ENCODE data around the gene MYB. TPM values are rescaled to one million over a fixed set of nuclear protein-coding genes. Genes with fewer than 3 reads are reported as not detected.
"Not testable (repeated sequence)": the region's sequence is repeated elsewhere in the genome, so short reads cannot be mapped to it uniquely, and the experiment has no call there.

MYB gene
- total and polyA plus RNA-seq, 9 donors, result 0.40 to 1.5 (median 1.1) TPM

GRCh38 chr6:135146162-135146934 is 34.8 kb upstream of the MYB start:
- no peaks in the 10 kb centered on the region for H3K9me3 ChIP-seq (replicated peaks; ENCODE audit: control insufficient read depth, low read depth, low read length)
- H3K4me3 ChIP-seq (ENCODE audit: low read length), result no peak overlapping the region
- no peak overlapping the region for H3K27ac ChIP-seq (ENCODE audit: low read length)
- DNase-seq, result no peak
- no peaks in the 10 kb centered on the region for H3K4me1 ChIP-seq (ENCODE audit: control insufficient read depth, insufficient read depth, low read length)
- no CpG with 5 or more reads among the region's 7 CpGs for WGBS (ENCODE audit: insufficient coverage)
- no peaks in the 10 kb centered on the region for H3K36me3 ChIP-seq (ENCODE audit: control insufficient read depth, insufficient read depth, low read length)
- H3K27me3 ChIP-seq (ENCODE audit: control insufficient read depth, insufficient read depth, low read length), result no peaks in the 10 kb centered on the region

- Histone ChIP-seq H3K4me1 (ENCODE audit: control insufficient read depth, insufficient read depth, low read length) (no peaks in the 10 kb centered on the region), H3K27me3 (ENCODE audit: control insufficient read depth, insufficient read depth, low read length) (no peaks in the 10 kb centered on the region), H3K36me3 (ENCODE audit: control insufficient read depth, insufficient read depth, low read length) (no peaks in the 10 kb centered on the region), H3K9me3 (replicated peaks; ENCODE audit: control insufficient read depth, low read depth, low read length) (no peaks in the 10 kb centered on the region), H3K4me3 (ENCODE audit: low read length) (no peak overlapping the region), H3K27ac (ENCODE audit: low read length) (no peak overlapping the region)
- DNase-seq, result no peak
- 83% methylated on average over 1 of the region's 5 CpGs for whole genome bisulfite sequencing (ENCODE audit: insufficient coverage)
These were observed 33.2 kb upstream of the MYB start for GRCh38 chr6:135147637-135148592.

GRCh38 chr6:135148889-135149288 is 32.2 kb upstream of the MYB start:
- no peaks in the 10 kb centered on the region for H3K36me3 ChIP-seq (ENCODE audit: control insufficient read depth, insufficient read depth, low read length)
- WGBS (ENCODE audit: insufficient coverage), result no CpG with 5 or more reads among the region's 3 CpGs

GRCh38 chr6:135149376-135149775 is 31.7 kb upstream of the MYB start:
- Histone ChIP-seq H3K27me3 (ENCODE audit: control insufficient read depth, insufficient read depth, low read length) (no peaks in the 10 kb centered on the region), H3K4me1 (ENCODE audit: control insufficient read depth, insufficient read depth, low read length) (no peaks in the 10 kb centered on the region), H3K36me3 (ENCODE audit: control insufficient read depth, insufficient read depth, low read length) (no peaks in the 10 kb centered on the region), H3K27ac (ENCODE audit: low read length) (no peak overlapping the region), H3K9me3 (replicated peaks; ENCODE audit: control insufficient read depth, low read depth, low read length) (no peaks in the 10 kb centered on the region), H3K4me3 (ENCODE audit: low read length) (no peak overlapping the region)
- no peak for DNase-seq
- WGBS (ENCODE audit: insufficient coverage), result no CpG with 5 or more reads among the region's 6 CpGs

More at GRCh38 chr6:135148889-135149288, 32.2 kb upstream of the MYB start:
- Histone ChIP-seq H3K9me3 (replicated peaks; ENCODE audit: control insufficient read depth, low read depth, low read length) (no peaks in the 10 kb centered on the region), H3K27me3 (ENCODE audit: control insufficient read depth, insufficient read depth, low read length) (no peaks in the 10 kb centered on the region), H3K4me3 (ENCODE audit: low read length) (no peak overlapping the region), H3K27ac (ENCODE audit: low read length) (no peak overlapping the region), H3K4me1 (ENCODE audit: control insufficient read depth, insufficient read depth, low read length) (no peaks in the 10 kb centered on the region)
- no peak for DNase-seq

- not testable (repeated sequence) for H3K4me3 ChIP-seq (ENCODE audit: low read length); H3K36me3 ChIP-seq (ENCODE audit: control insufficient read depth, insufficient read depth, low read length); DNase-seq; H3K9me3 ChIP-seq (replicated peaks; ENCODE audit: control insufficient read depth, low read depth, low read length); H3K27me3 ChIP-seq (ENCODE audit: control insufficient read depth, insufficient read depth, low read length); H3K4me1 ChIP-seq (ENCODE audit: control insufficient read depth, insufficient read depth, low read length); H3K27ac ChIP-seq (ENCODE audit: low read length)
- no CpG with 5 or more reads among the region's 2 CpGs for WGBS (ENCODE audit: insufficient coverage)
These were observed 30.6 kb upstream of the MYB start for GRCh38 chr6:135150481-135150880.

GRCh38 chr6:135154125-135154524 is 27.0 kb upstream of the MYB start:
- DNase-seq; H3K36me3 ChIP-seq (ENCODE audit: control insufficient read depth, insufficient read depth, low read length); H3K9me3 ChIP-seq (replicated peaks; ENCODE audit: control insufficient read depth, low read depth, low read length); H3K27ac ChIP-seq (ENCODE audit: low read length); H3K4me3 ChIP-seq (ENCODE audit: low read length); H3K27me3 ChIP-seq (ENCODE audit: control insufficient read depth, insufficient read depth, low read length); H3K4me1 ChIP-seq (ENCODE audit: control insufficient read depth, insufficient read depth, low read length): not testable (repeated sequence)
- WGBS (ENCODE audit: insufficient coverage), result no CpG with 5 or more reads among the region's 2 CpGs

GRCh38 chr6:135158397-135158796 is 22.7 kb upstream of the MYB start:
- no peaks in the 10 kb centered on the region for H3K27me3 ChIP-seq (ENCODE audit: control insufficient read depth, insufficient read depth, low read length)
- H3K36me3 ChIP-seq (ENCODE audit: control insufficient read depth, insufficient read depth, low read length), result no peaks in the 10 kb centered on the region
- no peak for DNase-seq
- no CpG with 5 or more reads among the region's 4 CpGs for WGBS (ENCODE audit: insufficient coverage)
- H3K27ac ChIP-seq (ENCODE audit: low read length), result no peak overlapping the region
- H3K9me3 ChIP-seq (replicated peaks; ENCODE audit: control insufficient read depth, low read depth, low read length), result no peaks in the 10 kb centered on the region
- no peak overlapping the region for H3K4me3 ChIP-seq (ENCODE audit: low read length)
- no peaks in the 10 kb centered on the region for H3K4me1 ChIP-seq (ENCODE audit: control insufficient read depth, insufficient read depth, low read length)

GRCh38 chr6:135159531-135159930 is 21.6 kb upstream of the MYB start:
- no peak for DNase-seq
- Histone ChIP-seq H3K36me3 (ENCODE audit: control insufficient read depth, insufficient read depth, low read length) (no peaks in the 10 kb centered on the region), H3K27me3 (ENCODE audit: control insufficient read depth, insufficient read depth, low read length) (no peaks in the 10 kb centered on the region), H3K9me3 (replicated peaks; ENCODE audit: control insufficient read depth, low read depth, low read length) (no peaks in the 10 kb centered on the region), H3K4me1 (ENCODE audit: control insufficient read depth, insufficient read depth, low read length) (no peaks in the 10 kb centered on the region), H3K27ac (ENCODE audit: low read length) (no peak overlapping the region), H3K4me3 (ENCODE audit: low read length) (no peak overlapping the region)
- WGBS (ENCODE audit: insufficient coverage), result 67% methylated on average over 1 of the region's 3 CpGs

- H3K27me3 ChIP-seq (ENCODE audit: control insufficient read depth, insufficient read depth, low read length), result no peaks in the 10 kb centered on the region
- no CpG with 5 or more reads among the region's 3 CpGs for WGBS (ENCODE audit: insufficient coverage)
These were observed 19.4 kb upstream of the MYB start for GRCh38 chr6:135161411-135162395.

More at GRCh38 chr6:135161411-135162395, 19.4 kb upstream of the MYB start:
- H3K4me1 ChIP-seq (ENCODE audit: control insufficient read depth, insufficient read depth, low read length), result no peaks in the 10 kb centered on the region
- no peak overlapping the region for H3K27ac ChIP-seq (ENCODE audit: low read length)
- no peak for DNase-seq
- no peaks in the 10 kb centered on the region for H3K36me3 ChIP-seq (ENCODE audit: control insufficient read depth, insufficient read depth, low read length)
- H3K9me3 ChIP-seq (replicated peaks; ENCODE audit: control insufficient read depth, low read depth, low read length), result no peaks in the 10 kb centered on the region
- no peak overlapping the region for H3K4me3 ChIP-seq (ENCODE audit: low read length)
